ENCODE results near the gene SSPN. TPM values are rescaled to one million over a fixed set of nuclear protein-coding genes. Genes with fewer than 3 reads are reported as not detected.

The SSPN gene
- total RNA-seq, 1 experiment from 2014 or later: not detected

DNA sequence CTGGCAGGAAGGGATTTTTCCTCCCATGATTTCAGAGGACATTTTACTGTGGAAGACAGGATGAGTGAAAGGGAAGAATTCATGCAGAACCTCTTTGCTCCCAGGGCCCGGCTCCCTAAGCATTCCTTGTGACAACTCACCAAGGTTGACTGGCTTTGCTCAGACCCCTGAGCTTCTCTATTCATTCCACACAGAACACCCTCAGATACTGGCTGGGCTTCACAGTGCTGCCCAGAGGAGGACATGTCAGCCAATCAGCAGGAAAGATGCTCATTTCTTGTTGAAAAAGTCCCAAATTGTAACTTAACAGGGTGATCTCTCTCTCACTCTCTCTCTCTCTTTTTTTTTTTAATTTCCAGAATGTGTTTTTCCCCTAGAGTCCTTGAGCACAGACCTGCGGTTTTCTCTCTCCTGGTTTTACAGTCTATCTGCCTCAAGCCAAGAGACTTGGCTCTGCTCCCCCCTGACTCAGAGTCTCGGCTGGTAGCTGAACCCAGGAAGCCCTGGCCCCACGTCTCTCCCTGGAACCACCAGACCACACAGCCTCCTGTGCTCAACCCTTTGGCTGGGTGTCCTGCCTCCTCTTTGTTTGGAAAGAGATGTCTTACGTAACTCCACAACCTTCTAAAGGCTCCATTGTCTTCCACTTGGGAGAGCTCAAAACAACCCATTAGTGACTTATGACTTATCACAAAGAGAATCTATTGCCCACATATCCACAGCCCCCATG, 43.9 kb downstream of the SSPN start:
- H3K27me3 ChIP-seq (ENCODE audit: low read length): no peaks in the 10 kb centered on the region
- no peak overlapping the region for H3K4me3 ChIP-seq (ENCODE audit: low read length)
- no peaks in the 10 kb centered on the region for H4K20me1 ChIP-seq (ENCODE audit: insufficient read depth, low read depth, low read length)
- H3K4me2 ChIP-seq (ENCODE audit: low read depth, low read length, poor library complexity, severe bottlenecking): no peak overlapping the region
- no peaks in the 10 kb centered on the region for H3K9me2 ChIP-seq (replicated peaks; ENCODE audit: insufficient read depth, low read length)
- H2AFZ ChIP-seq (ENCODE audit: low read length): no peak overlapping the region
- H3K4me1 ChIP-seq (ENCODE audit: low read length): no peaks in the 10 kb centered on the region
- H3K27ac ChIP-seq (ENCODE audit: low read length): no peak overlapping the region
- H3K79me2 ChIP-seq (ENCODE audit: low read length): no peaks in the 10 kb centered on the region
- H3K9ac ChIP-seq (ENCODE audit: low read length): no peak overlapping the region
- no peak for DNase-seq
- no peaks in the 10 kb centered on the region for H3K9me3 ChIP-seq (ENCODE audit: low read length)
- H3K36me3 ChIP-seq (ENCODE audit: insufficient read depth, low read length): no peaks in the 10 kb centered on the region

DNA sequence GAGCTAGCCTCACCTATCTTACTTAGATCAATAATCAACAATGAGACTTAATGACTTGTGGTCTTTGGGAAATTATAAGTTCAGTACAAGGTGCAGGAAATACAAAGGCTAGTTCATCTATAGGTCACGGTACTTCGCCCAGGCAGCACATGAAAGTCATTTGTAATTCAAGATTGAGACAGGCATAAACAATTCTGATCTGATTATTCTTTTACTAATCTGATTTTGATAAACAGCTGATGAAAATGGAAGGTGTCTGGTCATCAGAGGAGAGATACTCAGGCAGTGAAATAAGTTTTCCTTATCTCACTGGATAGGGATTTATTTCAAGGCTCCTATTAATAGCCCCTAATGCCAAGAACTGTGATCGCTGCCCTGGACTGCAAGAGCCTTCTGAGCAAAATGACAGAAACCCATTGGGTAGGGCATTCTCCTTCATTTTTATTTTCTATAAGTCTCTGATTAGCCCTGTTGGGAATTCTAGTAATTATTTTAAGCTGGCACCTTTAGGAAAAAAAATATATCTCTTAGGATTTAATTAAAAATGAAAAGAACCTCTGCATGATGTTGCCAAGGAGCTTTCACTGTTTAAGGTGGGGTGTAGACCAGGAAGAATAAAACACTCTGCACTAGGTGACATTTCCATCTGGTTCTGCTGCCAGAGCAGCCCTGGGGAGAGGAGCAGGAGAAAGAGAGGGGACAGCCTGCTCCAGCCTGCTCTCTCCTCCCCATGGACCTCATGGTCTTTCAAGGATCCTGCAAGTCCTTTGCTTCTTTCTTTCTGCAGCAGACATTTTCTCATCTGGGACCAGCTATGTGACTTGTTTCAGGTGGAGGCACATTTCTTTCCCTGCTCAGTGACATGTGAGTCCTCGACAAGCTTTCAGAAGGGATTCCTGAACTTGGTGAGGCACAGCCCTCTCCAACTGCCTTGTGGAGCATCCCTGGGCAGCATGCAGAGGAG, 44.8 kb downstream of the SSPN start:
- Histone ChIP-seq H3K9me3 (ENCODE audit: low read length) (no peaks in the 10 kb centered on the region), H3K9ac (ENCODE audit: low read length) (no peak overlapping the region), H3K27ac (ENCODE audit: low read length) (no peak overlapping the region), H3K27me3 (ENCODE audit: low read length) (no peaks in the 10 kb centered on the region), H3K79me2 (ENCODE audit: low read length) (no peaks in the 10 kb centered on the region), H3K36me3 (ENCODE audit: insufficient read depth, low read length) (no peaks in the 10 kb centered on the region), H2AFZ (ENCODE audit: low read length) (no peak overlapping the region), H3K4me1 (ENCODE audit: low read length) (no peaks in the 10 kb centered on the region), H3K4me2 (ENCODE audit: low read depth, low read length, poor library complexity, severe bottlenecking) (no peak overlapping the region), H4K20me1 (ENCODE audit: insufficient read depth, low read depth, low read length) (no peaks in the 10 kb centered on the region), H3K9me2 (replicated peaks; ENCODE audit: insufficient read depth, low read length) (no peaks in the 10 kb centered on the region), H3K4me3 (ENCODE audit: low read length) (no peak overlapping the region)
- no peak for DNase-seq

DNA sequence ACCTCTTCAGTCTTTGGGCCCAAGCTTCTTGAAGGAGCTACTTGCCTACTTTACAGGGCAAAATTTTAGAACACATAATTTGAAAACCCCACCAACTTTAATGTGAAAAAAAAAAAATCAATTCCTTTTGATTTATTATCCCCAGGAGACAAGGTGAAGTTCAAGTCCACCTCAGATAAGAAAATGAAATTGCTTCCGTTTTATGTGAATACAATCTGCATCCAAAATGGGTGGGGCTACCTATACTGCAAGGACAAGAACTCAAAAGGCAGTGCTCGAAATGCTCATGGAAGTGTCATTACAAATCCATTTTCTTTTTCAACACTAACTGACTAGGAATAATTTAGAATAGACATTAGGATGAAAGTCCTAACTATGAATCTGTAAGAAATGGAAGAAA, 45.7 kb downstream of the SSPN start:
- Histone ChIP-seq H4K20me1 (ENCODE audit: insufficient read depth, low read depth, low read length) (no peaks in the 10 kb centered on the region), H3K79me2 (ENCODE audit: low read length) (no peaks in the 10 kb centered on the region), H3K27me3 (ENCODE audit: low read length) (no peaks in the 10 kb centered on the region), H3K4me2 (ENCODE audit: low read depth, low read length, poor library complexity, severe bottlenecking) (no peak overlapping the region), H3K4me1 (ENCODE audit: low read length) (no peaks in the 10 kb centered on the region), H3K9me2 (replicated peaks; ENCODE audit: insufficient read depth, low read length) (no peaks in the 10 kb centered on the region), H3K27ac (ENCODE audit: low read length) (no peak overlapping the region), H3K9me3 (ENCODE audit: low read length) (no peaks in the 10 kb centered on the region), H3K36me3 (ENCODE audit: insufficient read depth, low read length) (no peaks in the 10 kb centered on the region), H3K9ac (ENCODE audit: low read length) (no peak overlapping the region), H3K4me3 (ENCODE audit: low read length) (no peak overlapping the region), H2AFZ (ENCODE audit: low read length) (no peak overlapping the region)
- no peak for DNase-seq

- no peak overlapping the region for H3K27ac ChIP-seq (ENCODE audit: low read length)
- H3K27me3 ChIP-seq (ENCODE audit: low read length): no peaks in the 10 kb centered on the region
- H3K79me2 ChIP-seq (ENCODE audit: low read length): no peaks in the 10 kb centered on the region
- H3K4me3 ChIP-seq (ENCODE audit: low read length): no peak overlapping the region
- no peak overlapping the region for H2AFZ ChIP-seq (ENCODE audit: low read length)
- no peaks in the 10 kb centered on the region for H3K4me1 ChIP-seq (ENCODE audit: low read length)
- no peaks in the 10 kb centered on the region for H3K9me2 ChIP-seq (replicated peaks; ENCODE audit: insufficient read depth, low read length)
- no peaks in the 10 kb centered on the region for H4K20me1 ChIP-seq (ENCODE audit: insufficient read depth, low read depth, low read length)
- H3K4me2 ChIP-seq (ENCODE audit: low read depth, low read length, poor library complexity, severe bottlenecking): no peak overlapping the region
- DNase-seq: no peak
- H3K9ac ChIP-seq (ENCODE audit: low read length): no peak overlapping the region
- H3K36me3 ChIP-seq (ENCODE audit: insufficient read depth, low read length): no peaks in the 10 kb centered on the region
- H3K9me3 ChIP-seq (ENCODE audit: low read length): no peaks in the 10 kb centered on the region
Measured at GRCh38 chr12:26242683-26243082, 47.3 kb downstream of the SSPN start.

DNA sequence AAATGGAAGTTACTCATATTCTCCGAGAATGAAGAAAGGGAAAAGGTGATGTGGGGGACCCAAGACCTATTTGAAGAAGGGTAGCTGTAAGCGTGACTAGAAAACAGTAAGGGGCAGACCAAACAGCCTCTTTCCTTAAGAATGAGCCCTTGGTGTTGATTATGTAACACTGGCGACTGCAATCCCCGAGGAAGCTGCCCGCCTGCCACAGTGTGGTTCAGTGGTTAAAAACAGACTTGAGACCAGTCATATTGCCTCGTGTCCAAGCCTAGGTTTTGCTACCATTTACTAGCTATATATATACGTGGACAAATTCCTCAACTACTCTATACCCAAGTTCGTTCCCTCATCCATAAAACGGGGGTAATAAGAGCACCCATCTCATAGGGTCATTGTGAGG, 49.1 kb downstream of the SSPN start:
- no peak overlapping the region for H3K9ac ChIP-seq (ENCODE audit: low read length)
- H3K9me3 ChIP-seq (ENCODE audit: low read length): no peaks in the 10 kb centered on the region
- no peaks in the 10 kb centered on the region for H3K4me1 ChIP-seq (ENCODE audit: low read length)
- no peak overlapping the region for H2AFZ ChIP-seq (ENCODE audit: low read length)
- no peaks in the 10 kb centered on the region for H3K79me2 ChIP-seq (ENCODE audit: low read length)
- no peaks in the 10 kb centered on the region for H4K20me1 ChIP-seq (ENCODE audit: insufficient read depth, low read depth, low read length)
- H3K27ac ChIP-seq (ENCODE audit: low read length): no peak overlapping the region
- DNase-seq: no peak
- no peak overlapping the region for H3K4me2 ChIP-seq (ENCODE audit: low read depth, low read length, poor library complexity, severe bottlenecking)
- H3K4me3 ChIP-seq (ENCODE audit: low read length): no peak overlapping the region
- no peaks in the 10 kb centered on the region for H3K36me3 ChIP-seq (ENCODE audit: insufficient read depth, low read length)
- H3K27me3 ChIP-seq (ENCODE audit: low read length): no peaks in the 10 kb centered on the region
- H3K9me2 ChIP-seq (replicated peaks; ENCODE audit: insufficient read depth, low read length): no peaks in the 10 kb centered on the region

GRCh38 chr12:26245175-26245942, 50.0 kb downstream of the SSPN start:
- Histone ChIP-seq H3K27me3 (ENCODE audit: low read length) (no peaks in the 10 kb centered on the region), H3K4me1 (ENCODE audit: low read length) (no peaks in the 10 kb centered on the region), H3K36me3 (ENCODE audit: insufficient read depth, low read length) (no peaks in the 10 kb centered on the region), H2AFZ (ENCODE audit: low read length) (no peak overlapping the region), H3K9ac (ENCODE audit: low read length) (no peak overlapping the region), H3K4me3 (ENCODE audit: low read length) (no peak overlapping the region), H4K20me1 (ENCODE audit: insufficient read depth, low read depth, low read length) (no peaks in the 10 kb centered on the region), H3K4me2 (ENCODE audit: low read depth, low read length, poor library complexity, severe bottlenecking) (no peak overlapping the region), H3K9me2 (replicated peaks; ENCODE audit: insufficient read depth, low read length) (no peaks in the 10 kb centered on the region), H3K79me2 (ENCODE audit: low read length) (no peaks in the 10 kb centered on the region), H3K9me3 (ENCODE audit: low read length) (no peaks in the 10 kb centered on the region), H3K27ac (ENCODE audit: low read length) (no peak overlapping the region)
- no peak for DNase-seq

DNA sequence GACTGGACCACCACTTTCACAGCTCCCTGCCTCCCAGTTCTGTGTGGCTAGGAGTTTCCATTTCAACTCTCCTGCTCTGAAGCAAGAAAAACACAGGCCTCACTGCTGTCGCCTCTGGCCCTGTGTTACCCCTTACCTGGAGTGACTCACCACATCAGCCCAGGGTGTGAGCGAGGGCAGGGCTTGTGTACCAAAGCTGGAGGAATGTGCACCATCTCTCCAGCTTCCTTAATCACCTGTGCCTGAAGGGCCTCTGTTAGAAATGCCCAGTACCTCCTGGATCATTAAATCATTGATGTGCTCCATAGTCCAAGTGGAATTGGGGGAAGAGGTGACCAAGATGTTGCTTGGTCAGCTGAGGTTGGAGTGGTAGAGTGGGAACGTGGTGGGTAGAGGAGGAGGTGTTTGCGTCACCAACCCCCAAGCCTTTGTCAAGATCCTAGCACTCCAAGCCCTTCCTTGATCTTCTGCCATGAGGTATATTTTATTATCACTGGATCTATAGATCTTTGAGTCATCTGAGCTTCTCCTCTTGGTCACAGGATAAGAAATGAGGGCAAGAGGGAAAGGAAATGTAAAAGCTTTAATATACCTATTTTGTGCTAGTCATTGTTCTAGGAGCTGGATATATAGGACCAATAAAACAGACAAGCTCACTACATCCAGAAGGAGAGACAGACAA, 51.3 kb downstream of the SSPN start:
- no peak overlapping the region for H3K27ac ChIP-seq (ENCODE audit: low read length)
- H3K4me3 ChIP-seq (ENCODE audit: low read length): no peak overlapping the region
- no peaks in the 10 kb centered on the region for H3K9me3 ChIP-seq (ENCODE audit: low read length)
- no peak for DNase-seq
- H3K27me3 ChIP-seq (ENCODE audit: low read length): no peaks in the 10 kb centered on the region
- H3K36me3 ChIP-seq (ENCODE audit: insufficient read depth, low read length): no peaks in the 10 kb centered on the region
- no peaks in the 10 kb centered on the region for H3K9me2 ChIP-seq (replicated peaks; ENCODE audit: insufficient read depth, low read length)
- H3K4me1 ChIP-seq (ENCODE audit: low read length): no peaks in the 10 kb centered on the region
- H3K9ac ChIP-seq (ENCODE audit: low read length): no peak overlapping the region
- H3K79me2 ChIP-seq (ENCODE audit: low read length): no peaks in the 10 kb centered on the region
- H3K4me2 ChIP-seq (ENCODE audit: low read depth, low read length, poor library complexity, severe bottlenecking): no peak overlapping the region
- H2AFZ ChIP-seq (ENCODE audit: low read length): no peak overlapping the region
- no peaks in the 10 kb centered on the region for H4K20me1 ChIP-seq (ENCODE audit: insufficient read depth, low read depth, low read length)

Measured in Karpas-422 (cell line).